ENCODE data around the gene KIAA0753.

Gene KIAA0753

GRCh38 chr17:6683081-6683684 lies 42.7 kb upstream of the KIAA0753 start:
- Histone ChIP-seq H3K27ac (replicated peaks) (no peak overlapping the region), H3K4me3 (replicated peaks; ENCODE audit: insufficient read depth, low read length) (no peak overlapping the region), H3K27me3 (ENCODE audit: insufficient read depth, poor library complexity, severe bottlenecking) (no peaks in the 10 kb centered on the region)
- TF ChIP-seq SPI1 (IDR thresholded peaks at IDR 0.05; ENCODE audit: borderline replicate concordance, low read depth) (no peak), POLR2AphosphoS5 (IDR thresholded peaks at IDR 0.05; ENCODE audit: low read depth) (no peak), GABPA (IDR thresholded peaks at IDR 0.05; ENCODE audit: low read depth) (no peak), CTCF (IDR thresholded peaks at IDR 0.05; ENCODE audit: insufficient read depth, low read length) (no peak)
- TF ChIP-seq, protein P1, sequence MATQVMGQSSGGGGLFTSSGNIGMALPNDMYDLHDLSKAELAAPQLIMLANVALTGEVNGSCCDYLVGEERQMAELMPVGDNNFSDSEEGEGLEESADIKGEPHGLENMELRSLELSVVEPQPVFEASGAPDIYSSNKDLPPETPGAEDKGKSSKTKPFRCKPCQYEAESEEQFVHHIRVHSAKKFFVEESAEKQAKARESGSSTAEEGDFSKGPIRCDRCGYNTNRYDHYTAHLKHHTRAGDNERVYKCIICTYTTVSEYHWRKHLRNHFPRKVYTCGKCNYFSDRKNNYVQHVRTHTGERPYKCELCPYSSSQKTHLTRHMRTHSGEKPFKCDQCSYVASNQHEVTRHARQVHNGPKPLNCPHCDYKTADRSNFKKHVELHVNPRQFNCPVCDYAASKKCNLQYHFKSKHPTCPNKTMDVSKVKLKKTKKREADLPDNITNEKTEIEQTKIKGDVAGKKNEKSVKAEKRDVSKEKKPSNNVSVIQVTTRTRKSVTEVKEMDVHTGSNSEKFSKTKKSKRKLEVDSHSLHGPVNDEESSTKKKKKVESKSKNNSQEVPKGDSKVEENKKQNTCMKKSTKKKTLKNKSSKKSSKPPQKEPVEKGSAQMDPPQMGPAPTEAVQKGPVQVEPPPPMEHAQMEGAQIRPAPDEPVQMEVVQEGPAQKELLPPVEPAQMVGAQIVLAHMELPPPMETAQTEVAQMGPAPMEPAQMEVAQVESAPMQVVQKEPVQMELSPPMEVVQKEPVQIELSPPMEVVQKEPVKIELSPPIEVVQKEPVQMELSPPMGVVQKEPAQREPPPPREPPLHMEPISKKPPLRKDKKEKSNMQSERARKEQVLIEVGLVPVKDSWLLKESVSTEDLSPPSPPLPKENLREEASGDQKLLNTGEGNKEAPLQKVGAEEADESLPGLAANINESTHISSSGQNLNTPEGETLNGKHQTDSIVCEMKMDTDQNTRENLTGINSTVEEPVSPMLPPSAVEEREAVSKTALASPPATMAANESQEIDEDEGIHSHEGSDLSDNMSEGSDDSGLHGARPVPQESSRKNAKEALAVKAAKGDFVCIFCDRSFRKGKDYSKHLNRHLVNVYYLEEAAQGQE (IDR thresholded peaks at IDR 0.05; ENCODE audit: insufficient replicate concordance, low read depth): no peak
- no peak for DNase-seq (ENCODE audit: low read depth in 1 of 2, low spot score in 1 of 2)

- no peak for DNase-seq (ENCODE audit: low read depth in 1 of 2, low spot score in 1 of 2)
- no peaks in the 10 kb centered on the region for H3K27me3 ChIP-seq (ENCODE audit: insufficient read depth, poor library complexity, severe bottlenecking)
- H3K4me3 ChIP-seq (replicated peaks; ENCODE audit: insufficient read depth, low read length): no peak overlapping the region
- no peak overlapping the region for H3K27ac ChIP-seq (replicated peaks)
- TF ChIP-seq SPI1 (IDR thresholded peaks at IDR 0.05; ENCODE audit: borderline replicate concordance, low read depth) (no peak), CTCF (IDR thresholded peaks at IDR 0.05; ENCODE audit: insufficient read depth, low read length) (no peak), POLR2AphosphoS5 (IDR thresholded peaks at IDR 0.05; ENCODE audit: low read depth) (no peak), GABPA (IDR thresholded peaks at IDR 0.05; ENCODE audit: low read depth) (no peak)
- TF ChIP-seq, protein P1 (IDR thresholded peaks at IDR 0.05; ENCODE audit: insufficient replicate concordance, low read depth): no peak
Measured at GRCh38 chr17:6682339-6682738, 41.8 kb upstream of the KIAA0753 start.

- DNase-seq (ENCODE audit: low read depth in 1 of 2, low spot score in 1 of 2): no peak
- TF ChIP-seq CTCF (IDR thresholded peaks at IDR 0.05; ENCODE audit: insufficient read depth, low read length): no peak
- Histone ChIP-seq H3K4me3 (replicated peaks; ENCODE audit: insufficient read depth, low read length) (no peak overlapping the region), H3K27ac (replicated peaks) (no peak overlapping the region), H3K27me3 (ENCODE audit: insufficient read depth, poor library complexity, severe bottlenecking) (no peaks in the 10 kb centered on the region)
Measured at GRCh38 chr17:6681671-6682070, 41.2 kb upstream of the KIAA0753 start.

DNA sequence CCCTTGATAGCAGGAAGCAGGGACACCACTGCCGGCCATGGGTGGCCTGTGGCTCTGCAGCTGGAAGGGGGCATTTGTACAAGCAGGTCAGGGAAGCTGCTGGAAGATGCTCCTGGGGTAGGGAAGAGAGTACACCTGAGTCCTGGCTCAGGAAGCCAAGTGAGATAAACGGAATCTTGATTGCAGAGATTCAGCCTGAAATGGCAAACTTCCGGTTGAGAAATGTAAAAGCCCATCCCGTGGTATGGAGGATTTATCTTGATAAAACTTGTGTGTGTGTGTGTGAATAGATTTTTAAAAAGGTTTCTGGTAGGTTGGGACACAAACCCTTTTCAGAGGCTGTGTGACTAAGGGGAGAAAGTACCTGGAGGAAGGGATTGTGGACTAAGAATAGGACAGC lies 40.7 kb upstream of the KIAA0753 start:
- Histone ChIP-seq H3K4me3 (replicated peaks; ENCODE audit: insufficient read depth, low read length) (no peak overlapping the region), H3K27me3 (ENCODE audit: insufficient read depth, poor library complexity, severe bottlenecking) (no peaks in the 10 kb centered on the region), H3K27ac (replicated peaks) (no peak overlapping the region)
- no peak for DNase-seq (ENCODE audit: low read depth in 1 of 2, low spot score in 1 of 2)
- TF ChIP-seq POLR2AphosphoS5 (IDR thresholded peaks at IDR 0.05; ENCODE audit: low read depth) (no peak), SPI1 (IDR thresholded peaks at IDR 0.05; ENCODE audit: borderline replicate concordance, low read depth) (no peak), GABPA (IDR thresholded peaks at IDR 0.05; ENCODE audit: low read depth) (no peak), CTCF (IDR thresholded peaks at IDR 0.05; ENCODE audit: insufficient read depth, low read length) (no peak)
- TF ChIP-seq, protein P1 (IDR thresholded peaks at IDR 0.05; ENCODE audit: insufficient replicate concordance, low read depth): no peak

All from HL-60 (cell line).